Measurements from ENCODE around the gene ANXA3.
"Not testable (repeated sequence)": the region's sequence is repeated elsewhere in the genome, so short reads cannot be mapped to it uniquely, and the experiment has no call there.

ANXA3 gene

DNA sequence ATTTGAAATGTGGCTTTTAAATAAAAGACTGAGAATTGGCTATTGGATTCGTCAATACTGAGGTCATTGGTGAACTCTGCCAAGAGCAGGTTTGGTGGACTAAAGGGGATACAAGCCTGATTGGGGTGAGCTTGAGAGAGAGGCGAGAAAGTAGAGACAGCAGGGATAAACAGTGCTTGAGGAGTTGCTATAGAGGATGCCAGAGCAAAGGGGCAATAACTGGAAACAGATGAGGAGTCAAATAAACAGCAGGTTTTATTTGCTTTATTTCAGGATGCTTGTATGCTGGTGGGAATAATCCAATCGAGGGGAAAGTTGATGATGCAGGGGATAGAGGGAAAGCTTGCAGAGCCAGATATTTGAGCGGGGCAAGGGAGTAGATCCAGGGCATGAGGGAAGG is 24.0 kb upstream of the ANXA3 start:
- no peaks in the 10 kb centered on the region for H3K4me1 Mint-ChIP-seq (ENCODE audit: low read depth)
- H3K9me3 Mint-ChIP-seq = no peaks in the 10 kb centered on the region
- no peaks in the 10 kb centered on the region for H3K27me3 Mint-ChIP-seq
- no peak overlapping the region for H3K4me3 Mint-ChIP-seq
- intact Hi-C loops (cut with micrococcal nuclease) = no loop called here
- H3K27ac Mint-ChIP-seq = no peak overlapping the region
- no peaks in the 10 kb centered on the region for H3K36me3 Mint-ChIP-seq (ENCODE audit: low read depth)

GRCh38 chr4:78528327-78528726 is 23.2 kb upstream of the ANXA3 start:
- H3K27me3 Mint-ChIP-seq = no peaks in the 10 kb centered on the region
- no peaks in the 10 kb centered on the region for H3K4me1 Mint-ChIP-seq (ENCODE audit: low read depth)
- no peak overlapping the region for H3K27ac Mint-ChIP-seq
- no peaks in the 10 kb centered on the region for H3K9me3 Mint-ChIP-seq
- H3K4me3 Mint-ChIP-seq = no peak overlapping the region
- no peaks in the 10 kb centered on the region for H3K36me3 Mint-ChIP-seq (ENCODE audit: low read depth)
- intact Hi-C loops (cut with micrococcal nuclease) = no loop called here

GRCh38 chr4:78529569-78530209 is 21.9 kb upstream of the ANXA3 start:
- intact Hi-C loops (cut with micrococcal nuclease) = no loop called here
- Mint-ChIP-seq H3K36me3 (ENCODE audit: low read depth) (no peaks in the 10 kb centered on the region), H3K4me1 (ENCODE audit: low read depth) (no peaks in the 10 kb centered on the region), H3K27me3 (no peaks in the 10 kb centered on the region), H3K4me3 (no peak overlapping the region), H3K27ac (no peak overlapping the region), H3K9me3 (no peaks in the 10 kb centered on the region)

DNA sequence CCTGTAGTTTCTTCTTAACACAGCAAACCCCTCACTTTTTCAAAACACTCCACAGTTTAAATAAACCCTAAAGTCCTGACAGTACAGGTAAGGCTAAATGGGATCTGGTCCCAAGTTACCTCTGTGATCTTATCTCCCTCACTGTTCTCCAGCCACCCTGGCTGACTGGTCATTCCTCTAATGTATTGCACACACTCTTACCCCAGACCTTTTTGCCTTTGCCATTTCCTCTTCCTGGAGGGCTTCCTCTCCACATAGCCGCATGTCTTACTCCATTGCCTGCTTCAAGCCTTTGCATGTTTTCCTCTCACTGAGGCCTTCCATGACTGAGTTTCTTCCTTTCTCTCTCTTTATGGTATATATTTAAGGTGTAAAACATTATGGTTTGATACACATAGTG is 19.5 kb upstream of the ANXA3 start:
- intact Hi-C loops (cut with micrococcal nuclease) = no loop called here

GRCh38 chr4:78533854-78534253 is 17.7 kb upstream of the ANXA3 start:
- no peak overlapping the region for H3K4me3 Mint-ChIP-seq
- intact Hi-C loops (cut with micrococcal nuclease) = no loop called here
- no peaks in the 10 kb centered on the region for H3K27me3 Mint-ChIP-seq
- H3K27ac Mint-ChIP-seq = no peak overlapping the region
- no peaks in the 10 kb centered on the region for H3K9me3 Mint-ChIP-seq
- H3K36me3 Mint-ChIP-seq (ENCODE audit: low read depth) = no peaks in the 10 kb centered on the region
- no peaks in the 10 kb centered on the region for H3K4me1 Mint-ChIP-seq (ENCODE audit: low read depth)

More for the DNA sequence above, 19.5 kb upstream of the ANXA3 start:
- no peaks in the 10 kb centered on the region for H3K27me3 Mint-ChIP-seq
- H3K9me3 Mint-ChIP-seq = no peaks in the 10 kb centered on the region
- no peak overlapping the region for H3K4me3 Mint-ChIP-seq
- H3K4me1 Mint-ChIP-seq (ENCODE audit: low read depth) = no peaks in the 10 kb centered on the region
- no peaks in the 10 kb centered on the region for H3K36me3 Mint-ChIP-seq (ENCODE audit: low read depth)
- H3K27ac Mint-ChIP-seq = no peak overlapping the region

DNA sequence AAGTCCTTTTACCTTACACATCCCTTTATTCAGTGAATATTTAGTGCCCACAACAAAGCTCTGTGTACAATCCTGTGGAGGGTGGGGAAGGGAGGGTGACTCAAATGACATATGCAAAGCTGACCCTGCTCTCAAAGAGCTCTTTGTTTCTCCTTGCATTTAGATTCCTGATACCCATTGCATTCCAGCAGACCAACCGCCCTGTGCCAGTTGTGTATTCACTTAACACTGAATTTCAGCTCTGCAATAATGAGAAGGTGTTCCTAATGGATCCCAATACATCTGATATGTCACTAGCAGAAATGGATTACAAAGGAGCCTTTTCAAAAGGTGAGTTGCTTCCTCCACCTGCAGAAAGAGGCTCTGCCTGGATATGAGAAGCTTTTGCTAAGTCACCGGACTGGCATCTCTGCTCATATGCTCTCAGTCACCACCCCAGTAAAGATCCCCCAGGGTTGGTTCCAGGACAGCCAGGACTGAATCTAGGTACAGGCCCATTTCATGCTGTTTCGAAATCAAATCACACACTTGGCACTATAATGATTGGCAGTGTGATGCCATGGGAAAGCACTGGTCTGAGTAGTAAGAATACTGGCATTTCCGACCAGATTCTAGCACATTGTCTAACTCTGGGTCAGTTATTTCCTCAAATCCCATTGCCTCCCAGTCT is 17.1 kb upstream of the ANXA3 start:
- intact Hi-C loops (cut with micrococcal nuclease) = no loop called here
- Mint-ChIP-seq H3K27ac (no peak overlapping the region), H3K27me3 (no peaks in the 10 kb centered on the region), H3K9me3 (no peaks in the 10 kb centered on the region), H3K4me1 (ENCODE audit: low read depth) (no peaks in the 10 kb centered on the region), H3K4me3 (no peak overlapping the region), H3K36me3 (ENCODE audit: low read depth) (no peaks in the 10 kb centered on the region)

DNA sequence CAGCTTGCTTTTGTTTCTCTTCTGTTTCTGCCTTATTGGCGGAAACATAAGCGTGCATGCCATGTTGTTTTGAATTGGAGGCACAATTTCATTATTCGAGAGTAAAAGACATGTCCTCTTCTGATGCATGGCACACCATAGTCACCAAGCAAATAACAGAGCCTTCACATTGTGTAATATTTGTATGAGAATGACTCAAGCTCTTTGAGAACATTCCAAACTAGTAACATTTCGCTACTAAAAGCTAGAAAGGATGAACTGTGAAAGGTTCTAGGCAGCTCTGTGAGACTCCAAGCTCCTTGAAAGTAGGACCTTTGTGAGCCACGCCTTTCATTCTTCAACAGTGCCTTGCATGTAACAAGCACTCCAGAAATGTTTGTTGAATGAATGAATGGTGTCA is 9.2 kb upstream of the ANXA3 start:
- H3K4me1 Mint-ChIP-seq (ENCODE audit: low read depth) = no peaks in the 10 kb centered on the region
- H3K9me3 Mint-ChIP-seq = no peaks in the 10 kb centered on the region
- intact Hi-C loops (cut with micrococcal nuclease) = no loop called here
- H3K36me3 Mint-ChIP-seq (ENCODE audit: low read depth) = no peaks in the 10 kb centered on the region
- H3K27ac Mint-ChIP-seq = no peak overlapping the region
- peaks cover 3% of the 10 kb centered on the region for H3K27me3 Mint-ChIP-seq
- H3K4me3 Mint-ChIP-seq = no peak overlapping the region

- no peaks in the 10 kb centered on the region for H3K36me3 Mint-ChIP-seq (ENCODE audit: low read depth)
- H3K4me1 Mint-ChIP-seq (ENCODE audit: low read depth) = no peaks in the 10 kb centered on the region
- H3K9me3 Mint-ChIP-seq = no peaks in the 10 kb centered on the region
- intact Hi-C loops (cut with micrococcal nuclease) = no loop called here
- peaks cover 3% of the 10 kb centered on the region for H3K27me3 Mint-ChIP-seq
- no peak overlapping the region for H3K4me3 Mint-ChIP-seq
- H3K27ac Mint-ChIP-seq = no peak overlapping the region
Observed at GRCh38 chr4:78543424-78544125, 8.0 kb upstream of the ANXA3 start.

DNA sequence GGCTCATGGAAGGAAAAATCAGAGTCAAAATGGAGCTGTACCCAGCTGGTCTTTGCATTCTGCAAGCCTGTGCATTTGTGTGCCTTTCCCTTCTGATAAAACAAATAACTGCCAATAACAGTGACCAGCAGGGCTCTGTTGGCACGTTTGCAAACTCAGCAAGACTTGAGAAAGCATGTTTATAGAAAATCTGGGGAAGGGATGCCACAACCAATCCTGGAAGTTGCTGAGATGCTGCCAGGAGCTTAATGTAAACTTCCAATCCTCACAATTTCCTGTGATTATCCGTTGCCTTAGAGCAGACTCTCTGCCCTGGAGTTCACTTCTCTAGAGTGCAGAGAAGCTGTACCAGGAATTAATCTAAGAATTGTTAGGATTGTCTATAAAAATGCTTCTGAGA is 6.9 kb upstream of the ANXA3 start:
- H3K9me3 Mint-ChIP-seq = no peaks in the 10 kb centered on the region
- intact Hi-C loops (cut with micrococcal nuclease) = no loop called here
- H3K27me3 Mint-ChIP-seq = peaks cover 4% of the 10 kb centered on the region
- H3K4me3 Mint-ChIP-seq = no peak overlapping the region
- H3K4me1 Mint-ChIP-seq (ENCODE audit: low read depth) = no peaks in the 10 kb centered on the region
- H3K27ac Mint-ChIP-seq = no peak overlapping the region
- H3K36me3 Mint-ChIP-seq (ENCODE audit: low read depth) = no peaks in the 10 kb centered on the region

GRCh38 chr4:78545275-78546246 is 6.0 kb upstream of the ANXA3 start:
- no peaks in the 10 kb centered on the region for H3K4me1 Mint-ChIP-seq (ENCODE audit: low read depth)
- H3K27ac Mint-ChIP-seq = no peak overlapping the region
- no peaks in the 10 kb centered on the region for H3K9me3 Mint-ChIP-seq
- H3K27me3 Mint-ChIP-seq = peaks cover 12% of the 10 kb centered on the region
- no peak overlapping the region for H3K4me3 Mint-ChIP-seq
- intact Hi-C loops (cut with micrococcal nuclease) = no loop called here
- no peaks in the 10 kb centered on the region for H3K36me3 Mint-ChIP-seq (ENCODE audit: low read depth)

GRCh38 chr4:78547899-78548298 is 3.7 kb upstream of the ANXA3 start:
- H3K27ac Mint-ChIP-seq; H3K36me3 Mint-ChIP-seq (ENCODE audit: low read depth); H3K9me3 Mint-ChIP-seq; intact Hi-C loops (cut with micrococcal nuclease); H3K4me3 Mint-ChIP-seq: not testable (repeated sequence)
- Mint-ChIP-seq H3K27me3 (peaks cover 22% of the 10 kb centered on the region), H3K4me1 (ENCODE audit: low read depth) (peaks cover 13% of the 10 kb centered on the region)

GRCh38 chr4:78548889-78549288 is 2.7 kb upstream of the ANXA3 start:
- intact Hi-C loops (cut with micrococcal nuclease); H3K4me3 Mint-ChIP-seq; H3K9me3 Mint-ChIP-seq; H3K36me3 Mint-ChIP-seq (ENCODE audit: low read depth); H3K27ac Mint-ChIP-seq: not testable (repeated sequence)
- peaks cover 13% of the 10 kb centered on the region for H3K4me1 Mint-ChIP-seq (ENCODE audit: low read depth)
- peaks cover 22% of the 10 kb centered on the region for H3K27me3 Mint-ChIP-seq

GRCh38 chr4:78552389-78553042 is 946 bp downstream of the ANXA3 start:
- Mint-ChIP-seq H3K27me3 (peaks cover 20% of the 10 kb centered on the region), H3K36me3 (ENCODE audit: low read depth) (no peaks in the 10 kb centered on the region), H3K4me3 (no peak overlapping the region), H3K27ac (no peak overlapping the region), H3K9me3 (no peaks in the 10 kb centered on the region), H3K4me1 (ENCODE audit: low read depth) (peaks cover 13% of the 10 kb centered on the region)
- intact Hi-C loops (cut with micrococcal nuclease) = no loop called here

Data from dendritic cell treated with granulocyte-macrophage colony-stimulating factor and Interleukin-4, amounts not matched to agents 40 ng/mL and 50 ng/mL, for 4 days (primary cell).